AG09309 (cell line): Measurements from ENCODE around the gene DENND4A.

Experiments used
- DNase-seq: peaks from one replicate; pipeline ENCODE4 v3.0.0-alpha.2; 2010; ENCODE audit warnings: low read depth
- H3K4me3 ChIP-seq: 2 replicates; pipeline ENCODE4 v1.5.1; 2011; ENCODE audit warnings: mild to moderate bottlenecking, low read depth, low read length, moderate library complexity; ENCODE audit not compliant: control insufficient read depth
- TF ChIP-seq, protein P1 (sequence below): IDR thresholded peaks from 2 replicates; pipeline ENCODE4 v1.5.1; 2011; ENCODE audit warnings: mild to moderate bottlenecking, low read depth, low read length, inconsistent platforms; ENCODE audit not compliant: insufficient read depth, control insufficient read depth; ENCODE audit errors: missing control alignments

DENND4A gene

DNA sequence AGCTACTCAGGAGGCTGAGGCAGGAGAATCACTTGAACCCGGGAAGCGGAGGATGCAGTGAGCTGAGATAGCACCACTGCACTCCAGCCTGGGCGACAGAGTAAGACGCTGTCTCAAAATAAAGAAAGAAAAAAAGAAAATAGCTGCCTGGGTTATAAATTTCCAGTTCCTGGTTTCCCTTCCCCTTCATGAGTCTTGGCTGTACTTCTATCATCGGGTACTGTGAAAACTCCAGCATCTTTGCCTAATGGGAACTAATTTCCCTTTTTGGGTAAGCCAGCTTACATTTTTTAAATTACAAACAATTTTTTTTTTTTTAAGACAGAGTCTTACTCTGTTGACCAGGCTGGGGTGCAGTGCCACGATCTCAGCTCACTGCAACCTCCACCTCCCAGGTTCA, 15.0 kb downstream of the DENND4A start:
- H3K4me3 ChIP-seq, result no peak overlapping the region
- TF ChIP-seq, protein P1, sequence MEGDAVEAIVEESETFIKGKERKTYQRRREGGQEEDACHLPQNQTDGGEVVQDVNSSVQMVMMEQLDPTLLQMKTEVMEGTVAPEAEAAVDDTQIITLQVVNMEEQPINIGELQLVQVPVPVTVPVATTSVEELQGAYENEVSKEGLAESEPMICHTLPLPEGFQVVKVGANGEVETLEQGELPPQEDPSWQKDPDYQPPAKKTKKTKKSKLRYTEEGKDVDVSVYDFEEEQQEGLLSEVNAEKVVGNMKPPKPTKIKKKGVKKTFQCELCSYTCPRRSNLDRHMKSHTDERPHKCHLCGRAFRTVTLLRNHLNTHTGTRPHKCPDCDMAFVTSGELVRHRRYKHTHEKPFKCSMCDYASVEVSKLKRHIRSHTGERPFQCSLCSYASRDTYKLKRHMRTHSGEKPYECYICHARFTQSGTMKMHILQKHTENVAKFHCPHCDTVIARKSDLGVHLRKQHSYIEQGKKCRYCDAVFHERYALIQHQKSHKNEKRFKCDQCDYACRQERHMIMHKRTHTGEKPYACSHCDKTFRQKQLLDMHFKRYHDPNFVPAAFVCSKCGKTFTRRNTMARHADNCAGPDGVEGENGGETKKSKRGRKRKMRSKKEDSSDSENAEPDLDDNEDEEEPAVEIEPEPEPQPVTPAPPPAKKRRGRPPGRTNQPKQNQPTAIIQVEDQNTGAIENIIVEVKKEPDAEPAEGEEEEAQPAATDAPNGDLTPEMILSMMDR, result no peak
- no peak for DNase-seq

GRCh38 chr15:65773386-65774111, 18.5 kb downstream of the DENND4A start:
- TF ChIP-seq, protein P1, result no peak
- H3K4me3 ChIP-seq, result no peak overlapping the region
- no peak for DNase-seq

DNA sequence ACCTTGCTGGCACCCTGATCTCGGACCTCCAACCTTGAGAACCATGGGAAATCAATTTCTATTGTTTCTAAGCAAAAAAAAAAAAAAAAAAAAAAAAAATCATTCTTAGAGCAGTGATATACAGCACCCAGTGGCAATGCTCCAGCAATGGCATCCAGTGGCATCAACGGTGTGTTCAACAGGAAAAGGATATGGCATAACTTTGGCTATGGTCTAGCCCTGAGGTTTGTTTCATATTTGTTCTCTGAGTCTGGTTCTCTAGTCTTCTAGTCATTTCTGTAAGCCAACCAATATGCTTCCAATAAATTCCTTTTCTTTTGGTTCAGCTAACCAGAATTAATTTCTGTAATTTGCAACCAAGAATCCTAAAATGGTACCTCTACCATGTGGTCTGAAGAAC, 19.2 kb downstream of the DENND4A start:
- TF ChIP-seq, protein P1, result no peak
- H3K4me3 ChIP-seq, result no peak overlapping the region
- no peak for DNase-seq

- H3K4me3 ChIP-seq, result no peak overlapping the region
- DNase-seq, result no peak
- TF ChIP-seq, protein P1, result no peak
Observed at GRCh38 chr15:65771870-65772269, 20.2 kb downstream of the DENND4A start.

- TF ChIP-seq, protein P1, result no peak
- no peak overlapping the region for H3K4me3 ChIP-seq
- no peak for DNase-seq
Observed at GRCh38 chr15:65769482-65769881, 22.6 kb downstream of the DENND4A start.

- no peak for DNase-seq
- TF ChIP-seq, protein P1, result no peak
- H3K4me3 ChIP-seq, result no peak overlapping the region
Observed at GRCh38 chr15:65767895-65768294, 24.2 kb downstream of the DENND4A start.

DNA sequence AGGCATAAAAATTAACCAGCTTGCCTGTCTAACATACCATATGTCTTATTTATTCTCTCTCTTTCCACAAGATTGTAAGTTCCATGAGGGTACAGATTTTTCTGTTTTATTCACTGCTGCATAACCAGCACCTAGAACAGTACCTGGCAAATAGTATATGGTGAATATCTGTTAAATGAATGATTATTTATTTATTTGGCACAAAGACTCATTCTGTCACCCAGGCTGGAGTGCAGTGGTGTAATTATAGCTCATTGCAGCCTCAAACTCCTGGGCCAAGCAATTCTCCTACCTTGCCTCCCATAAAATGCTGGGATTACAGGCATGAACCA, 24.9 kb downstream of the DENND4A start:
- no peak for DNase-seq
- H3K4me3 ChIP-seq, result no peak overlapping the region
- TF ChIP-seq, protein P1, result no peak
